DND-41 (cell line): Measurements from ENCODE around the gene GNB1L.

Experiments
- CTCF ChIP-seq: IDR thresholded peaks from 2 replicates; pipeline ENCODE4 v1.5.1; 2012; ENCODE audit warnings: borderline replicate concordance, low read length, moderate library complexity, mild to moderate bottlenecking; ENCODE audit not compliant: poor library complexity, severe bottlenecking; ENCODE audit errors: extremely low read depth
- EZH2 ChIP-seq: IDR thresholded peaks from 3 replicates; pipeline ENCODE4 v1.6.1; 2012; ENCODE audit warnings: borderline replicate concordance, low read depth, mild to moderate bottlenecking, moderate library complexity, low read length, inconsistent platforms; ENCODE audit not compliant: severe bottlenecking

DNA sequence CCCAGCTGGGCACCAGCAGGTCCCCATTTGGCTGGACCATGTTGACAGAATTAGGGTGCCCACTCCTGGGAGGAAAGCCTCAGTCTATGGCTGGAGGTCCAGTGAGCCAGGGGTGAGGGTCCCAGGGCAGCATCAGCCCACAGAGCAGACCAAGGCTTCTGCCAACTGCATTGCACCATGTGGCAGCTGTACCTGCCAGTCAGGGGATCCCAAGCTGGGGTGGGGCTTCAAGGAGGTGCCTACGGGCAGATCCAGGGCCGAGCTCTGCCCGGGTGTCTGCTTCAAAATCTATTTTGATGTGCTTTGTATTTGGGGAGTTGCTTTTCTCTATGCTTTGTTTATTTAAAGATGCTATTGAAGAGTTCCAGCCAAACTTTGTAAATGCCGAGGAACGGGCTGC is 120.9 kb downstream of the GNB1L start:
- no peak for TF ChIP-seq CTCF
- TF ChIP-seq EZH2, result no peak
